Tracheal epithelial cell (primary cell): ENCODE data around the gene CCDC122. TPM values are rescaled to one million over a fixed set of nuclear protein-coding genes. Genes with fewer than 3 reads are reported as not detected.

Source experiments
- total RNA-seq: library from RNA; depleted of rRNA; stranded (reverse); fragments of >200 nt; gene quantifications from 2 replicates; pipeline ENCODE4 v1.2.1, GENCODE V29; 2014

Gene CCDC122
- 3.9 and 12.8 TPM in 2 replicates for total RNA-seq

DNA sequence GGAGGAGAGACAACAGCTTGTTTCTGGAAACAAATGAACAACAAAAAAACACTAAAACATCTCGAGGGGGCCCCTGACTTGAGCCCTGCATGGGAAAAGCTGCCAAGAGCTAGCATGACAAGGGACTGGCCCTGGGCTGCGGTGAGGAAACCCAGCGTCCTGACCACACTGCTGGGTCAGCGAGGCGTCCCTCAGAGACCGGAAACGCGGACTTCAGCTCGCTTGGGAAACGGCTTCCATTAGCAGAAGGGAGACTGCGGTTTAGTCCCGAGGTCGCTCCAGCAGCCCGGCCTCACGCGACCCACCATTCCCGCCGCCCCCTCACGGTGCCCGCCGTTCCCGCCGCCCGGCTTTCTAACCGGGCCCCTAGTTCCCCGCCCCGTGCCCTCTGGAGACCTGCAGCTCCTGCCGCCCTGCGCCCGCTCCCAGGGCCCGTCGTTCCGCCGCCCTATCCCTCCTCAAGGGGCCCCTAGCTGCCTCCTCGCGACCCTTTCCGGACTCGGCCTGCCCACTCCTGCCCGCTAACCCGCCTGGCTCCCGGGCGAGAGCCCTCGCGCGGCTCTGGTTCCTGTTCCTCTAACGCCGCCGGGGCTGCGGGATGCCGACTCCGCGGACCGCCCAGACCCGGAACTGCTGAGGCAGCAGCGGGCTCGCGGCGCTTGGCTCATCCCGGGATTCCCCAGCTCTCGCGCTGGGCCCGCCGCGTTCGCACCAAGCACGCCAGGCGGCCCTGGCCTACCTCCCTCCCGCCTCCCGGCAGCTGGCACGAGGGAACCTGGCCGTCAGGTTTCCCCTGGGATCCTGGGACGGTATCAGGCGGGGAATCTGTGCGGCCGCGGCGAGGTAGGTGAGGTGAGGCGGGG lies at the start of gene CCDC122:
TSS of gene CCDC122 (minus strand) at position 849 of the 863 bp plus-strand sequence. CDS start 10,364 bp downstream, outside the sequence.

DNA sequence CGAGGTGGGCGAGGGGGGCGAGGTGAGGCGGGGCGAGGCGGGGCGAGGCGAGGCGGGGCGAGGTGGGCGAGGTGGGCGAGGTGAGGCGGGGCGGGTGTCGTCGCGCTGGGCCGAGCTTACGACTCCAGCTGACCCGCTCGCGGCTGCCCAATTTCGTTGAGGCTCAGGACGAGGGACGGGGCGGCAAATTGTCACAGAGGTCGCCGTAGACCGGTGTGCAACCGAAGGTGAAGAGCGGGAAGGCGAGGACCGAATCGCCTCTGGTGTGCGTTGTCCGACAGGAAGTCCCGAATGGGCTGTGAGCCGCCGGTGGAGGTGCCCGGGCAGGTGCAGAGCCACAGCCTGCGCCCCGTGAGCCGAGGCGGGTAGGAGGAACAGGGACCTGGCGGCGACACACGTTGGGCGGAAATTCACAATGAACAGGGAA lies 228 bp upstream of the CCDC122 start, which contains the start of gene LACC1:
TSS of gene LACC1 (plus strand) at position 150 of the 427 bp plus-strand sequence. CDS start 1,082 bp downstream, outside the sequence.

DNA sequence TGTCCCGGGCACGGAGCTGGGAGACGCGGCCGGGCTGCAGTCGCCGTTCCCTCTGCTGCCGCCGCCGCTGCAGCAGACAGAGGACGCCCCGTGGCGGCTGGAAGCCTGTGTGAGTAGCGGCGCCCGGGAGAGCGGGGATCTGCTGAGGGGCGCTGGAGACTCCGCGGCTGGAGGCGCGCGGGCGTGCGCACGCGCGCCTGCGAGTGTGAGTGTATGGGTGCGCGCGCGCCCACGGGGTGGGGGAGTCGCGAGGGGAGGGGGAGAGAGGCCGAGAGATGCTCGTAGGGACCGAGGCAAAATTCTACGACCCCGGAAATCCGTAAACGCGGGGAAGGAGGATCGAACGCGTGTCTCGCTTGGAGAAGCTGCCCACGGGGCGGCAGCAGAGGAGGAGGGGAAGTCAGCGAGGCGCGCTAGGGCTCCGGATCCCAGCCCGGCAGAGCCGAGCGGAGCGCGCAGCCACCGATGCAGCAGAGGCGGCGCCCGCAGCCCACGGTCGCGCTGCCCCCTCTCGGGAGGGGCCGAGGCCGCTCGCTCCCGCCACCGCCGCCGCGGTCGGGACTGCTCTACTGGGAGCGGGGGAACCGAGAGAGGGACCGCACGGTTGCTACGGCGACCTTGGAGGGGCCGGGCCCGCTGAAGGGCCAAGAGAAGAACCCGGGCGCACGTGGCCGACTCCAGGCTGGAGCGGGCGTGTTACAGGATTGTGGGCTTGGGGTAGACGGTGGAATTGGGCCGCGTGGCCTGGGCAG lies 92.6 kb downstream of the CCDC122 start, which contains the start of gene ENOX1:
TSS of gene ENOX1 (minus strand) at position 207 of the 752 bp plus-strand sequence.

Other genes starting within 250 kb of the CCDC122 start
- 0.48 and 1.5 TPM in 2 replicates for gene ENOX1, start 92.8 kb downstream of the CCDC122 start, total RNA-seq
- 10.7 and 19.0 TPM in 2 replicates for gene LACC1, start 164 bp upstream of the CCDC122 start, total RNA-seq